Astrocyte of the cerebellum (primary cell): Measurements from ENCODE around the gene MTHFS.
"Not testable (repeated sequence)": the region's sequence is repeated elsewhere in the genome, so short reads cannot be mapped to it uniquely, and the experiment has no call there.

ENCODE experiments used
- DNase-seq: peaks from one replicate; pipeline ENCODE4 v3.0.0-alpha.2; 2011; ENCODE audit warnings: low read depth
- H3K4me3 ChIP-seq: 2 replicates; pipeline ENCODE4 v1.5.1; 2011; ENCODE audit warnings: mild to moderate bottlenecking, low read depth, low read length, moderate library complexity
- CTCF ChIP-seq: IDR thresholded peaks from 2 replicates; pipeline ENCODE4 v1.5.1; 2012; ENCODE audit warnings: low read length, low read depth, moderate library complexity, mild to moderate bottlenecking; ENCODE audit errors: missing control alignments
- in situ Hi-C: cut with HindIII; loops from 2 replicates; pipeline ENCODE4 v1.10.0; 2017; ENCODE audit warnings: low sequenced_read_pairs

Gene MTHFS

DNA sequence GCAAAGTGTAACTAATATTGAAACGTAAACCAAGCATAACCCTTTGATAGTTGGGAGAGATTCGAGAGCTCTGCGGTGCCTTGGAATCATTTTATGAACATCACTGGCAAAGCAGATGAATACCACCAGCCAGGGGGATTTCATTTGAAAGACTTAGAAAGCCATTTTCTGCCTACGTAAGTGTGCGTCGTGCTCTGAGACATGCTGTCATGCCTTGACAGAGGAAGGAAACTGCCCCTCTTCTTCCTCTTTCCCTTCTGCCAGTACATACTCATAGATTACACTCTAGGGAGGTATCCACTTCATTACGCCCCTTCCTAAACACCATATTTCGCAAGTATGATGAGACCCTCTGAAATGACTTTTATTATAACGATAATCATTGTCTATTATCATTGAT is 3.3 kb upstream of the MTHFS start:
- no peak for DNase-seq
- TF ChIP-seq CTCF, result no peak
- in situ Hi-C loops, result no loop called here
- H3K4me3 ChIP-seq, result no peak overlapping the region

GRCh38 chr15:79898786-79899185 is 2.0 kb upstream of the MTHFS start:
- in situ Hi-C loops, H3K4me3 ChIP-seq, DNase-seq: not testable (repeated sequence)

- TF ChIP-seq CTCF, result no peak
- no peak for DNase-seq
- in situ Hi-C loops, result no loop called here
- no peak overlapping the region for H3K4me3 ChIP-seq
Observed at GRCh38 chr15:79898369-79898768, 1.6 kb upstream of the MTHFS start.

DNA sequence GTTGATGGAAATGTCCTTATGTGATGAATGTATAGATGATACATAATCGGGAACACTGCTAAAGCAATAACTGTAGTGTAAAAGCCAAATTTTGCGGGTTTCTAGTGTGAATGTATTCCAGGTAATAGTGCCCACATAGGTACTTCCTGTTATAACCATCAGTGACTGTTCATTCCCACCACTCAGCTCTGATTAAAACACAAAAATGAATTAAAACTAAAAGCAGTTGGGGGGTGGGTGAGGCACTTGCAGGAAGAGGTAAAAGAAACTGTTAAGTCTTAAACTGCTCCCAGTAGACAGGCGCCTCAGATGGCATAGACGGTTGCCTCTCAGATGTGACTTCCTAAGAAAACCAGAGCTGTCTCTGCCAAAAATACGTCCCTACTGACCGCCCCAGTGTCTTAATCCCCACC is 893 bp upstream of the MTHFS start:
- in situ Hi-C loops, result no loop called here
- DNase-seq, result no peak
- no peak for TF ChIP-seq CTCF
- no peak overlapping the region for H3K4me3 ChIP-seq

DNA sequence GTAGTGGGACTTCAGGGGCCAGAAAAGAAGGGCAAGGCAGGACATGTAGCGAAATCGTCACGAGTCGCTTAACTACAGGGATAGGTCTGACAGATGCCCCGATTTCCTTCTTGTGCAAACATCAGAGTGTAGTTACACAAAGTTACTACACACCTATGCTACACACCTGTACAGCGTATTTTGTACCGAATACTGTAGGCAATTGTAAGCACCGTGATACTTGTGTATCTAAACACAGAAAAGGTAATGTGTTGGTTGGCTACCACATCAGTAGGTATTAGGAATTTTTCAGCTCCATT is 515 bp upstream of the MTHFS start:
- no peak for DNase-seq
- H3K4me3 ChIP-seq, result peak overlapping the region; percentile 57
- in situ Hi-C loops, result no loop called here
- no peak for TF ChIP-seq CTCF

GRCh38 chr15:79896131-79896633 is 632 bp downstream of the MTHFS start:
- TF ChIP-seq CTCF, result no peak
- in situ Hi-C loops, result no loop called here
- no peak for DNase-seq
- peak overlapping the region; percentile 57 for H3K4me3 ChIP-seq

- no peak for TF ChIP-seq CTCF
- DNase-seq, result no peak
- in situ Hi-C loops, result no loop called here
- no peak overlapping the region for H3K4me3 ChIP-seq
Observed at GRCh38 chr15:79887054-79887930, 9.5 kb downstream of the MTHFS start.
